Endometrium (tissue), 2 donors: Measurements from ENCODE around the gene BACE1-AS.
"Not testable (repeated sequence)": the region's sequence is repeated elsewhere in the genome, so short reads cannot be mapped to it uniquely, and the experiment has no call there.

Experiments
- FAIRE-seq: peaks from 2 replicates; lab custom pipeline; 2012; peaks lifted over from hg19 to GRCh38; lab: Jason Lieb, UNC
- donor health status: control.
- donor health status: control.

The BACE1-AS gene

DNA sequence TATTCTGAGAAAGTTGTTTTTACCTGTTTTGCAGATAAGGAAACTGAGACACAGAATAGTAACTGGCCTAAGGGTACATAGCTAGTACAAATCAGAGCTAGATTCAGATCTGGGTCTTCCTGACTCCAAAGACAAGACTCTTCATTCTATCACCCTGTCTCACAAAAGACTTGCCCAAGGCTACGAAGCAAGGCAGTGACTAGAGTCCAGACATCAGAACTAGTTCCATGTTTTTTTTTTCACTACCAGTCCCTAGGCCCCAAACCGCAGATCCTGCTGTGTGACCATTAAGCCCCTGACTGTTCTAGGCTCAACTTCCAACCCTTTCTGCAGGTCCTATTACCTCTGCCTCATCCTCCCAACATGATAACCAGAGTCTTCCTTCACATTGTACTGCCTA is 1.5 kb downstream of the BACE1-AS start:
- no peak for FAIRE-seq

DNA sequence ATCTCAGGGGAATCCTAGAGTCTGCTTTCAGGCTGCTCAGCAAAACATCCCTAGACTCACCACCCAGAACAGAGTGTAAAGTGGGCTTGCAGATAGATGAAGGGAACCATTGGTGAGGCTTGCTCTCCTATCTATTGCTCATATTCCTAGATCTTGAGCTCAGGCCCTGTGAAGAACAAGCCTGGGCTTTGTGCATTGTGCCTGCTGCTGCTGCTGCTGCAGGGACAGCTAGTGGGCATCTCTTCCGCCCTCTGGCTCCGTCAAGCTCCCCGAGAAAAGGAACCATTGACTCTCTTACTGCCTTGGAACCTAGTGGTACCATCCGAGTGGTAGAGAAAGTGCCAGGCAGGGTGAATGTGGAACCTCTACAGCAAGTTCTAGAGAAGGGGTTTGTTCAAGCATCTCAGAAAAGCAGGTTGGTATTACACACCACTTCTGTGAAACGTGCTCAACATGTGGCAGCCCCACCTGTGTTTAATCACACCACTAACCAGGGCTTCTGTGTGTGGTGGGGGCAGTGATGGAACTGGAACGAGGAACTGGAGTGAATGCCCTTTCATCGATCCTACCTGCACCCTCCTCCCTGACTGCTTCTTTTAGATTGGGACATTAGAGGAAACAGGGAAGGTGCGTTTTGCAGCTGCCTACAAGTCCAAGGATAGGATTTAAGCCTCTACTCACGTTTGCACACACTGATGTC is 4.4 kb downstream of the BACE1-AS start:
- no peak for FAIRE-seq

DNA sequence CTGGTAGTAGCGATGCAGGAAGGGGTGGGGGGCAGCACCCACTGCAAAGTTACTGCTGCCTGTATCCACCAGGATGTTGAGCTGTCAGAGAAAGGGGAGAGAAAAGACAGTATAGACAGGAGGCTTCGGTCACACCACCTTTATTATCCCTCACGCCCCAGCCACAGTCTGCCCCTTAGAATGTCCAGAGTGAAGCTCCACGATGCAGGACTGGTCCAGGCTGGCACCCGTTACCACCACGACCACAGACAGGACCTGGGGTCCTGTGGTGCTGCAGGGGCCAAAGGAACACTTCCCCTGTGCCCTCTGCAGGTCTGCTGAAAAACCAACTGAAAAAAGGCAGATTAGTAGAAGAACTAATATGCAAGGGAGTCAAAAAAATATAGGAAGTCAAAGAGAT is 5.7 kb downstream of the BACE1-AS start:
- no peak for FAIRE-seq

DNA sequence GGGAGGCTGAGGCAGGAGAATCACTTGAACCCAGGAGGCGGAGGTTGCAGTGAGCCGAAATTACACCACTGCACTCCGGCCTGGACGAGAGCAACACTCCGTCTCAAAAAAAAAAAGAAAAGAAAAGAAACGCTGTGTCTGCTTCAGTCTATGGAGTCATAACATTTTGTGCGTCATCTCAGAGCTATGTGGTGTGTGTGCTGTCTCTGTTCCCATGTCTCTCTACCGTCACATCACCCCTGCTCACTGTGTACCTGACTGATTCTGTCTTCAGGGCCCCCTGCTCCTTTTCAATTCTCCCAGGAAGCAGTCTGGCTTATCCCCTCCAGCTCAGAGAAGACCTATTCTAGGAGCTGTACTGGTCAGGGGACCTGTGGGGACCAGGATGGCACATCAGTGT is 7.0 kb downstream of the BACE1-AS start:
- FAIRE-seq: no peak

DNA sequence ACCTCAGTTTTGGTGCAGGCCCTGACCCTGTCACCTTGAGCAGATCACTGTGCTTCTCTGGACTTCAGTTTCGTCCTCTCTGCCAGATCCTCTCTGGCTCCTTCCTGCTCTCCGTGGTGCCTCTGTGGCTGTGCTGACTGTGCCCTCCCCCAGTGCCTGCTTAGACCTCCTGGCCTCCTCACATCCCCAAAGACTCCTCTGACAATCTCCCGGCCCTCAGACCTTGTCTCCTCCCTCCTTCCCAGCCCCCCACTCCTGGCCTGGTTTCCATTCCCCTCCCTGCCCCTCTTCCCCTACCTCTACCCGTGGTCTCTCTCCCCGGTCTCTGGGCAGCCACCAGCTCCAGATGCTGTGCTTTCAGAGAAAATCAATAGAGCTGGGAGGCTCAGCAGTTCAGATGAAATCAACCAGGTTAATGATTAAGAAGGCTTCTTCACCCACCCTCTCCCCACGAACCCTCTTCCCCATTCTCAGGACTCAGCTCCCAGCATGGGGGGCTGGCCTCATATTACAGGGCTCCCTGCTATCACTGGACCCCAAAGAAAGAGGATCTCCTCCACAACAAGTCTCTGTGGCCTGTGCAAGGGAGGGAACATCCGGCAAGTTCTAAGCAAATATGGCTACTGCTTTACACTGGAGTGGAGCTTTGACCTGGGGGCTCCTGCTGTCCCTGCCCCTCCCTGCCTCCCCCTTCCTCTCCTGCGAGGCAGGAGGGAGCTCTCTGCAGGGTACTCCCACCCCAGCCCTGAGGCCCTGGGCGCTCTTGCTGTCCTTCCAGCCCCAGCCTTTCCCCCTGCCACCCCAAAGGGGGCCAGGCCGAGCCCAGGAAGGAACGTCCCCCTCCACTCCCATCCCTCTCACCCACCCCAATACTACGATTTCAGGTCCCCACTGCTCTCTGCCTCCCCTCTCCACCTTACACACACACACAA is 8.5 kb downstream of the BACE1-AS start:
- no peak for FAIRE-seq

DNA sequence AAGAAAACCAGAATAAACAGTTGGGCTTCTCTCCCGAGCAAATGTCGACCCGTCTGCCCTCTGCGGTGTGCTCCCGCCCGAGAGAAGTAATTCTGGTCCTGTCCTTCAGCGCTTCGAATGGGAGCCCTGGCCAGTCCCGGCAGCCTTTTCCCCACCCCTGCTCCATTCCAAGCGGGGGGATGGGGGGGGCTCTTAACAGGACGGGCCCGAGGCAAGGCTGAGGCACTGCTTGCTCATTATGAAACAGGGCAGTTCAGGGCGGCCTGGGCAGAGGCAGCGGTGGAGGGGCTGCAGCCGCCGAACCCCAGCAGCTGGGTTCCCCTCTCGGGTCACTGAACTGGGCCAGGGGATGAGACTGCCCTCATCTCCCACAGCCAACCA is 9.1 kb downstream of the BACE1-AS start:
- FAIRE-seq: no peak

DNA sequence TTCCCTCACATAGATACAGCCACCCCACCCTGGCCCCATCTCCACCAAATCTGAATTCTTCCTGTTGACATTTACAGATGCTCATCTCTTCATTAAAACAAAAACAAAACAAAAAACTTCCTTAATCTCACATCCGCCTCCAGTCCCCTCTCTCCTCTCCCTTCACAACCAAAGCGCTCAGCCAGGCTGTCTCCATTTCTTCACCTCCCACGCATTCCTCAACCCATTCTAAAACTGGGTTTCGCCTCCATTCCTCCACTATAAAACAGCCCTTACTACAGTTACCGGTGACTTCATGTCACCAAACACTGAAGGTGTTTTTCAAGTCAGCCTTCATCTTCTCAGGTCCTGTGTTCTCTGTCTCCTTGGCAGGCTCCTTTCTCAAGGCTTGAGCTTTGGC is 9.6 kb downstream of the BACE1-AS start:
- FAIRE-seq: no peak

DNA sequence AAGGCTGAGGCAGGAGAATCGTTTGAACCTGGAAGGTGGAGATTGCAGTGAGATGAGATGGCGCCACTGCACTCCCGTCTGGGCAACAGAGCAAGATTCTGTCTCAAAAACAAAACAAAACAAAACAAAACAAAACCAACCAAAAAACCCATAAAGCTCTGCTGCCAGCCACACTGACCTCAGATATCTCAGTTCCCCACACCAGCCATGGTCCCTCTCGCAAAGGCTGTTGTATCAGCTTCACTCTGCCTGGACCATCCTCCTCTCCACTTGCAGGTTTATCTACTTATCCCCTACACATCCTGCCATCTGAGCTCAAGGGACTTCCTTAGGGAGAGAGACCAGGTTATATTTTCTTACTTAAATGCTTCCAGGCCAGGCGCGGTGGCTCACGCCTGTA is 11.1 kb downstream of the BACE1-AS start:
- FAIRE-seq: no peak

DNA sequence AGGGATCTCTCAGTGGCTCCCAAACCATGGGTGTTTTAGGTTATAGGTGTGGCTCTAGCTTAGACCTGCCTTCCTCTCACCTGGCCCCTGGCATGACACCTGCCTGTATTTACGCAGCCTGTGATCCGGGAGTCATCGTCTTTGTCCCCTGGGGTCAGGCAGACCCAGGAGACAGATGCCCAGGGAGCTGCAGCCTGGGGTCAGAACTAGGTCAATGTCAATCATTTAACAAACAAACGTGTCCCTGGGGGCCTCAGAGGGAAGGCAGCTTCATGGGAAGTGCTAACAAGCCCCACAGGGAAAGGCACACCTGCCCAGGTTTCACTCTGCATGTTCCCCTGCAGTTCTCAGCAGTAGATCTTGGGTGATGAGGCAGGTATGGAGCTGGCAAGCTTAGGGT is 12.0 kb downstream of the BACE1-AS start:
- no peak for FAIRE-seq

DNA sequence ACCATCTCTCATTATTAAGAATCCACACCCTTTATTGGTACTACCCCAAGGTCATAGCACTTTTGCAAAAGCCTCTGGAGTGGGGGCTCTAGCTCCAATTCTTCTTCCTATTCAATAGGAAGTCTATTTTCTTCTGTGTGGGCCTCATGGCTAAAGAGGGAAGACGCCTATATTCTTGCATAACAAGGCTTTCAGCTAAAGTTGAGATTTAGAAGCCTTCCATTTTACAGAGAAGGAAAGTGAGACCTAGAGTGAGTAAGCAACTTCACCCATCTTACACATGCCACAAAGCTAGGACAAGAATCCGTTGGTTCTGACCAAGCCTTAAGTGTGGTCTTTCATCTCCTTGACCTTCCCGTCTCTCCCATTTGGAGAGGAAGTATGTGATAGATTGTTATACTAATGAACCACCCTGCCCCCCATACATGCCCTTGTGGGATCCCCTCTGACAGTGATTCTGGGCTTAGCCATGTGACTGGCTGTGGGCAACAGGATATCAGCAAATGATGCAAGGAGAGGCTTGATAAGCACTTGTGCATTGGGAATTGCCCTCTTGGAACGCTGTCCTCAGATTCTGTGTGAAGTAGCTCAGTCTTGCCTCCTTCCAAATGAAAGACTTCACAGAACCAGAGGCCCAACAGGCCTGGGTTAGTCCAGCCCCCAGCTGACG is 12.6 kb downstream of the BACE1-AS start:
- no peak for FAIRE-seq

DNA sequence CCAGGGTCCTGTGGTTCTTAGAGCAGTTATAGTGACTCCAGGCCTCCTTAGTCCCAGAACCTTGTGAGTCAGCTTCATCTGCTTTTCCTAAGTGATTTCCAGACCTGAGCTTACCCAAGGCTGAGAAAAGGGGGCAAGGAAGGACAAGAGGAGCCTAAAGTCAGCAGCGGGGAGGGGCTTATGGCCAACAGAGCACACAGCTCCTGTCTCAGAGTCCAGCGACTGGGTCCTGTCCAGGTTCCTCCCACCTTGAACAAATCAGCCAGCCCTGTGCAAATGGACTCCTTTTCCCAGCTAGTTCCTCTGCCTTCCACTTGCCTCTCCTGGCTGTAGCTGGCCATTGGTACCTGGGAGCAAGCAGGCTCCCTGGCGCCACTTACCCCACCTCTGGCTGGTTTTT is 14.0 kb downstream of the BACE1-AS start:
- no peak for FAIRE-seq

DNA sequence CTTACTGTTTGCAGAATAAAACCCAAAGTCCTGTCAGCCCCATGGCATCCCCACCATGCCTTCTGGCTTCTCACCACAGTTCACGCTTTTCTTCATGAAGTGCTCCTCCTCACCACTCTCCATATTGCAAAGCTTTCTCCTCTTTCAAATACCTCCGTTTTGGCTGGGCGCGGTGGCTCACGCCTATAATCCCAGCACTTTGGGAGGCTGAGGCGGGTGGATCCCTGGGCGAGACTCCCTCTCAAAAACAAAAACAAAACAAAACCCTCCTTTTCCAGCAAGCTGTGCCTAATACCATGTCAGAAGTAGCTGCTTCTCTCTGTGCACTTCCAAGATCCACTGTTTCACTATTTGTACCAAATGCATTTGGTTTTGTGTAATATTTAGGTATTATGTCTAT is 18.2 kb downstream of the BACE1-AS start:
- no peak for FAIRE-seq

DNA sequence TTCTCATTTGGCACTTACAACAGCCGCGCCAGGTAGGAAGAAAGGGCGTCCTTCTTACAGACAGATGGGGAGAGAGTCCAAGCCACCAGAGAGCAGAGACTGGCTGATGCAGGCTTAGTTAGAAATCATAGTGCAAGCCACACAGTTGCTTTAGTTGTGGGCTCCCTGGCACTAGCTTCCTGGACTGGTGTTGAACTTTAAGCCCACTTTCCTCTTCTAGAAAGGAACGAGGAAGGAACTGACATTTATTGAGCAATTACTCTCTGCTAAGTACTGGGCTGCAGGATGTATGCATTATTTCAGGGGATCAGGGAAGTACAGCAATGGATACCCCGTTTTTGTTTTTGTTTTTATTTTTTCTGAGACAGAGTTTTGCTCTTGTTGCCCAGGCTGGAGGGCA is 21.9 kb downstream of the BACE1-AS start:
- no peak for FAIRE-seq

DNA sequence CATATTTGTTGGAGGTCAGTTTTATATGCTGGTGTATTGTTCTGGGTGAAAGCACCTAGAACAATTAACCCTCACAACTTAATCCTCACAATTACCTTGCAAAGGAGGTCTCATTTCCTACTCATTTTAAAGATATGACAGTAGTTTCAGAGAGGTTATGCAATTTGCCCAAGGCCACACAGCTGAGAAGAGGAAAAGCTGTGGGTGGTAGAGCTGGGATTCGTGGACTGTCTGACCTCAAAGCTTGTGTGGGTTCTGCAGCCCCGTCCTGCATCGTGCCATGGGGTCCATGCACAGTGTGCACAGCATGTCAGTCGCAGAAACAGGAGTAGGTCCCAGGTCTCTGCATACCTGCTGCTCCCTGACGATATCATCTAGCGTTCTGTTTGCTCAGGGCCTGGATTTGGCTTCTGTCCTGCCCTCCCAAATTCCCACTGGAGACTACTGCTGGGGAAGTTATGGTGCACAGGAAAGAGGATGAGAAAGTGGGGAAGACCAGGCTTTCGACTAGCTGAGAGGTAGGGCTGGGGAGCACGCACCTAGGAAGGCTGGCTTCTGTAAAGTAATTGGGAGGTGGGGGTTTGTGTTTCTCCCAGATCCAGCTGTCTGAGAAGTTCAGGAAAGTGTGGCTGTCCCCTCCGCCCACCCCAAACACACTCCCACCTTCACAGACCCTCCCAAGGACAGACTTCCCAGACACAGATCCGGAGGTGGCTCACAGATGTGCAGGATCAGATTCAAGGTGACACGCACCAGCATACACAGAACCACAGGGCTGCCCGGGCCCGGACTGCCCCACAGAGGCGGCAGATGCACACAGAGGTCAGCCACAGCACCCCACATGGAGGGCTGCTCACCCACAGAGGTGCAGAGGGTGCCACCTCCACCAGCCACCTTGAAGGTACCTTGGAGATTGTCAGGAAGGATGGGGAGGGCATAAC is 23.0 kb downstream of the BACE1-AS start:
- no peak for FAIRE-seq

DNA sequence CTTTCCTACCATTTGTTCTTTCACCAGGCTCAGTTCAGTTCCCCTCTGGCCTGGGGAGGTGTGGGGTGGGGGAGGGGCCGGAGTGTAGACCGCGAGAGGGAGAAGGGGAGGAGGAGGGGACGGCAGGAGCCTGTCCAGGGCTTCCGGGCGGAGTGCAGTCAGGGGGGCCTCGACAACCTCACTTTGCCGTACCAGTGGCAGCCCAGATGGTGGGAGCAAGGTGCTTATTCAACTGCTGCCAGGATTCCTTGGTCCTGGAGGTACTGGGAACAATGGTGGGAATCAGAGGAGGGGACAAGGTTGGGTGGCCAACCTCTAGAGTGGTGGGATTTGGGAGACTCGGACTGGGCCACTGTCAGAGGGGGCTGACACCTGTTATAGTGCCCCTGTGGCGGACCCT is 23.7 kb downstream of the BACE1-AS start:
- FAIRE-seq: no peak

DNA sequence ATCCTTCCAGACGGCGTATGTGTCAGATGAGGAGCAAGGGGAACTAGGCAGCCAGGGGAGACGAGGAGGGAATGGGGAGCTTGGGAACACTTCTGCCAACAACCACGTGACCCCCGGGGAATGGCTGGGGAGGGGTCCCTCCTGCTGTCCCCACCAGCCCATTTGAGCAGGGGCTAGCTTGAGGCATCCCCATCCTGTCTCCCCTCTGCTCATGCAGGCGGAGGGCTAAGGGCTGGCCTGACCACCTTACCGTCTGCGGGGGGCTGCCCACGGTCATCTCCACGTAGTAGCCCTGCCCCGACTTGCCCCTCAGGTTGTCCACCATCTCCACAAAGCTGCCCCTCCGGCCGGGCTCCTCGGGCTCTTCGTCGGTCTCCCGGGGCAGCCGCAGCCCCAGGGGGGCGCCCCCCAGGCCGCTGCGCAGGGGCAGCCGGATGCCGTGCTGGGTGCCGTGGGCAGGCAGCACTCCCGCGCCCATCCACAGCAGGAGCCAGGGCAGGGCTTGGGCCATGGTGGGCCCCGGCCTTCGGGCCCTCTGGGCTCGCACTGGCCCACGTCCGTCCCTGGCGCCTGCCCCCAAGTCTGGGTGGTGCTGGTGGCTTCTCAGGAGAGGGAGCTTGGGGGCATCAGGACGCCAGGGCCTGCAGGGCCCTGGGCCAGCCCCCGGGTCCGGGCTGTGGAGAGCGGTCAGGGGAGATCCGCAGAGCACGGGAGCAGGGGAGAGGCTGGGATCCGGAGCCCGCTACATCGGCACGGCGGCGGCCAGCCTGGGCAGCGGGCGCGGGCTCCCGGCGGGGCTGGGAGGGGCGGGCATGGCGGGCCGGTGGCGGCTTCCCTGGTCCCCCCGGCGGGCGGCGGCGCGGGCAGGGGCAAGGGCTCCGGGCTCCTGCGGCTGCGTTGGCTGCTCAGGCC is 24.4 kb downstream of the BACE1-AS start:
- no peak for FAIRE-seq

DNA sequence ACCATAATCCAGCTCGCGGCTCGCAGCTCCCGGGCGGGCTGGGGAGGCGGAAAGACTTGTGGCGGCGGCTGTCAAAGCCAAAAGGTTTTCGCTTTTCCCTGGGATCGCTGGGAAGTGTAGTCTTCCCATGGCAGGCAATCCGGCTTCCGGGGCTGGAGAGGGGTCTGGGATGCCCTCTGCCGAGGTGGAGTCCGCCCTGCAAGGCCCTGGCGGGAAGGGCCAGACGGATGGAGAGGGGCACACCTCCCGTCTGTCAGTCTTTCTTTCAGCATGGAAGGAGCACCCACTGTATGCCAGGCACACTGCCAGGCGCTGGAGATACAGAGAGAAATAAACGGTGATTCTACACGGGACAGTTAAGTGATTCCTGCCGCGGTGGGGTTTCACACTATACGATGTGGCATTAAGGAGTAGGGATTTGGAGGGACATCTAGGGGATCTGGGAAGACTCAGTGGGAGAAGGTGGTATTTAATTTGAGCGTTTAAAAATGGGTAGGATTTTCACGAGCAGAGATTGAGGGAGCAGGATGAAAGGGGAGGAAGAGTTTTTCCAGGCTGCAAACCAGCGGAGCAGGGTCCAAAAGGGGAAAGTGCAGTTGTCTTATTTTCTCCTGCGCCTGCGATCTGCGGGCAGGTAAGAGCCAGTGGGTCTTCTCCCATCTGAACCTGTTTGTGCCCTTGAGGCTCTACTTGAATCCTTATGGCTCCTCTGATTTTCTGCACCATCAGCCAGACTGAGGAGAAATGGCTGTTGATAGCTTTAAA is 25.2 kb downstream of the BACE1-AS start, which contains the start of gene BACE1:
TSS of gene BACE1 (minus strand) at position 60 of the 765 bp plus-strand sequence. CDS start 461 bp downstream, outside the sequence.
- FAIRE-seq: peak; percentile 46

DNA sequence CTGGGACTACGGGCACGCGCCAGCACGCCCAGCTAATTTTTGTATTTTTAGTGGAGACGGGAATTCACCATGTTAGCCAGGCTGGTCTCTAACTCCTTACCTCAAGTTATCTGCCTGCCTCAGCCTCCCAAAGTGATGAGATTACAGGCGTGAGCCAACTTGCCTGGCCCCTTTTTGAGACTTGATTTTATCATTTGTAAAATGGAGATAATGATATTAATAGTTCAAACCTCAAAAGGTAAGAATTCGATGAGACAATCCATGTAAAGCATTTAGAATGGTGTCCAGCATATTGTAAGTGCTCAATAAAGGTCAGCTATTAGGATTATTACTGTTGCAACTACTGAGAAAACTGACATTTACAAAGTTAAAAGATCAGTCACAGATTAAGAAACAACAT is 27.6 kb downstream of the BACE1-AS start:
- no peak for FAIRE-seq

DNA sequence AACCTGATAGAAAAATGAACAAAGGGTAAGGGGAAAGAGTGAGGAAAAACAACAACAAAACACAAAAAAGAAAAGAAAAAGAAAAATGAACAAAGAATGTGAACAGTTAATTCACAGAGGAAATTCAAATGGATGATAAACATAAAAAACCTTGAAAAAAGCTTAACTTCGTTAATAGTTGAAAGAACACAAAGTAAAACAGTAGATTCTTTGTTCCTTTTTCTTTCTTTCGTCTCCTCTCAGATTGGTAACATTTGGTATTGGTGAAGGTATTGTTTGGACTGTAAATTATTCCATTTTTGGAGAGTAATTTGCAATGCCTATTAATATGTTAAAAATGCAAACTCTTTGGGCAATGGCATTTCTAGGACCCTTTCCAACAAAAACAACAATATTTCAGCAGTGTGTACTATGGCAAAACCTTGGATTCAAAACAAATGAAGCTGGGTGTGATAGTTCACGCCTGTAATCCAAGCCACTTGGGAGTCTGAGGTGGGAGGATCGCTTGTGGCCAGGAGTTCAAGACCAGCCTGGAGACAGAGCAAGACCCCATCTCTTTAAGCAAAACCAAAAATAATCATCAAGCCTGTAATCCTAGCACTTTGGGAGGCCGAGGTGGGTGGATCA is 28.2 kb downstream of the BACE1-AS start:
- peak; percentile 58 for FAIRE-seq

DNA sequence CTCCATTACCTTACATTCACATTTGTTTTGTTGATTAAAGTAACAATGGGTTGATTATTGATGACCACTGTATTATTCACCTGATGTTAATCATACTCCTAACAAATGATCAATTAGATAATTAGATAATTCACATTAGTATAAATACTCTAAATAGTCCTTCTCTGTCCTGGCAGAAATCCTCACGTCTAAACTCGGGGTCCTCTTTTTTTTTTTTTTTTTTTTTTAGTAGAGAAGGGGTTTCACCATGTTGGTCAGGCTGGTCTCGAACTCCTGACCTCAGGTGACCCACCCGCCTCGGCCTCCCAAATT is 36.1 kb downstream of the BACE1-AS start:
- not testable (repeated sequence) for FAIRE-seq
